Neural crest cell (in vitro differentiated cells): ENCODE data around the gene TWIST2. TPM values are rescaled to one million over a fixed set of nuclear protein-coding genes. Genes with fewer than 3 reads are reported as not detected.

Experiments
- DNase-seq: peaks from one replicate; pipeline ENCODE4 v3.0.0; 2021; ENCODE audit warnings: low read depth, mixed read lengths, low spot score
- H3K27ac Mint-ChIP-seq: one replicate; pipeline ENCODE4 v1.8.0; 2021; ENCODE audit warnings: mild to moderate bottlenecking, mixed read lengths; ENCODE audit not compliant: unreplicated experiment
- H3K27me3 Mint-ChIP-seq: 2 replicates; pipeline ENCODE4 v1.8.0; 2021; ENCODE audit warnings: low read depth, mild to moderate bottlenecking, mixed read lengths
- H3K36me3 Mint-ChIP-seq: 2 replicates; pipeline ENCODE4 v1.8.0; 2021; ENCODE audit warnings: low read depth, mild to moderate bottlenecking, mixed read lengths
- H3K4me1 Mint-ChIP-seq: 2 replicates; pipeline ENCODE4 v1.8.0; 2021; ENCODE audit warnings: mixed read lengths
- H3K4me3 Mint-ChIP-seq: one replicate; pipeline ENCODE4 v1.8.0; 2021; ENCODE audit warnings: mild to moderate bottlenecking, mixed read lengths
- H3K9me3 Mint-ChIP-seq: 2 replicates; pipeline ENCODE4 v1.8.0; 2021; ENCODE audit warnings: mixed read lengths
- CTCF ChIP-seq: fragments of 200-600 bp; sonication (generic); conservative IDR thresholded peaks from 2 replicates; pipeline ENCODE4 v1.5.0; 2021; ENCODE audit warnings: antibody characterized with exemption, mild to moderate bottlenecking
- total RNA-seq: library from RNA; stranded (reverse); gene quantifications from 2 replicates; pipeline ENCODE4 v1.2.1, GENCODE V29; 2021

TWIST2 gene
- total RNA-seq, 1 donor from 2014 or later = 0.96 TPM

- H3K36me3 Mint-ChIP-seq = no peaks in the 10 kb centered on the region
- H3K4me1 Mint-ChIP-seq = peaks cover 17% of the 10 kb centered on the region
- H3K4me3 Mint-ChIP-seq = no peak overlapping the region
- no peaks in the 10 kb centered on the region for H3K27me3 Mint-ChIP-seq
- H3K9me3 Mint-ChIP-seq = no peaks in the 10 kb centered on the region
- DNase-seq = no peak
- no peak overlapping the region for H3K27ac Mint-ChIP-seq
- no peak for TF ChIP-seq CTCF
Measured at GRCh38 chr2:238920601-238921001, 72.7 kb downstream of the TWIST2 start.

- no peaks in the 10 kb centered on the region for H3K27me3 Mint-ChIP-seq
- no peak overlapping the region for H3K27ac Mint-ChIP-seq
- no peaks in the 10 kb centered on the region for H3K9me3 Mint-ChIP-seq
- DNase-seq = no peak
- peaks cover 15% of the 10 kb centered on the region for H3K4me1 Mint-ChIP-seq
- no peaks in the 10 kb centered on the region for H3K36me3 Mint-ChIP-seq
- H3K4me3 Mint-ChIP-seq = no peak overlapping the region
- TF ChIP-seq CTCF = no peak
Measured at GRCh38 chr2:238921259-238921658, 73.4 kb downstream of the TWIST2 start.

GRCh38 chr2:238921681-238922319 lies 73.9 kb downstream of the TWIST2 start:
- no peaks in the 10 kb centered on the region for H3K27me3 Mint-ChIP-seq
- no peak overlapping the region for H3K4me3 Mint-ChIP-seq
- DNase-seq = no peak
- no peak for TF ChIP-seq CTCF
- peaks cover 18% of the 10 kb centered on the region for H3K4me1 Mint-ChIP-seq
- H3K9me3 Mint-ChIP-seq = no peaks in the 10 kb centered on the region
- no peaks in the 10 kb centered on the region for H3K36me3 Mint-ChIP-seq
- no peak overlapping the region for H3K27ac Mint-ChIP-seq

- no peak overlapping the region for H3K27ac Mint-ChIP-seq
Measured at GRCh38 chr2:238922435-238922834, 74.5 kb downstream of the TWIST2 start.

GRCh38 chr2:238924032-238924431 lies 76.1 kb downstream of the TWIST2 start:
- peaks cover 18% of the 10 kb centered on the region for H3K4me1 Mint-ChIP-seq
- DNase-seq = no peak
- no peaks in the 10 kb centered on the region for H3K36me3 Mint-ChIP-seq
- no peak for TF ChIP-seq CTCF
- no peak overlapping the region for H3K4me3 Mint-ChIP-seq
- H3K27me3 Mint-ChIP-seq = no peaks in the 10 kb centered on the region
- H3K27ac Mint-ChIP-seq = no peak overlapping the region
- no peaks in the 10 kb centered on the region for H3K9me3 Mint-ChIP-seq

More at GRCh38 chr2:238922435-238922834, 74.5 kb downstream of the TWIST2 start:
- TF ChIP-seq CTCF = no peak
- Mint-ChIP-seq H3K4me3 (no peak overlapping the region), H3K36me3 (no peaks in the 10 kb centered on the region), H3K27me3 (no peaks in the 10 kb centered on the region), H3K4me1 (peaks cover 18% of the 10 kb centered on the region), H3K9me3 (no peaks in the 10 kb centered on the region)
- DNase-seq = no peak
